ENCODE data around the gene TMEM14B.
"Not testable (repeated sequence)": the region's sequence is repeated elsewhere in the genome, so short reads cannot be mapped to it uniquely, and the experiment has no call there.

The TMEM14B gene

DNA sequence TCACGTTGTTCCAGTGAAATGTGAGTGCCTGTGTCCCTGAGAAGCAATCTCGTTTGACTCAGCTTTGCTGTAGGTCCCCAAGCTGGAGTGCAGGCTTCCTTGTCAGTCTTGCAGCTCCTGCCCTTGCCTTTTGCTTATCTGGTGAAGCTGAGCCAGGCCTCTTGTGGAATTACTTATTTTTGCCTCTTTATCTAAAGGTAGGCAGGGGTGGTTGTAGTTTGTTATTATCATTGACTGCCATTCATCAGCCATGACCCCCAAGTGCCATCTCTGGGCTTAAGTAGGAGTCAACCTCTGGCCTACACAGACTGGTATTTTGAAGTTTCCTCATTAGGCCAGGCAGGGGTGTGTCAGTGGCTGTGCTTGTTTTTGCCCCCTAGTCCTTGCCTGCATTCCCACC lies 2.1 kb downstream of the TMEM14B start:
- DNase-seq = no peak

DNA sequence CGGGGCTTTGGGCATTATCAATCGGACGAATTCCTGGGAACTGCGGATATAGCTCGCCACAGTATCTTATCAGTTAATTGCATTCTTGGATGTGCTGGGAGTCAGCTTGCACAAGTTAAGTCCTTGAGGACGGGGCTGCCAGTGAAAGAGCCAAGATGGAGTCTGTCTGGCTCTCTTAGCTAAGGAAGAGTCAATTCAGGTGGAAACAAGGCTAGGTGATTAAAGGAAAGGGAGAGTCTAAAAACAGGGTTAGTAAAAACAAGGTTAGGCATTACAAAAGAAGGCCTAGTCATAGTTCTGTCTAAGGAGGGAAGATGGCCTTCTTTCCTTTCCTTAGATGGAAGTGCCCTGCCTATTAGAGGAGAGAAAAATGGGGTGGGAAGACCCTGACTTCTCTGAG lies 3.0 kb downstream of the TMEM14B start:
- not testable (repeated sequence) for DNase-seq

GRCh38 chr6:10751757-10752156 lies 4.2 kb downstream of the TMEM14B start:
- not testable (repeated sequence) for DNase-seq

DNA sequence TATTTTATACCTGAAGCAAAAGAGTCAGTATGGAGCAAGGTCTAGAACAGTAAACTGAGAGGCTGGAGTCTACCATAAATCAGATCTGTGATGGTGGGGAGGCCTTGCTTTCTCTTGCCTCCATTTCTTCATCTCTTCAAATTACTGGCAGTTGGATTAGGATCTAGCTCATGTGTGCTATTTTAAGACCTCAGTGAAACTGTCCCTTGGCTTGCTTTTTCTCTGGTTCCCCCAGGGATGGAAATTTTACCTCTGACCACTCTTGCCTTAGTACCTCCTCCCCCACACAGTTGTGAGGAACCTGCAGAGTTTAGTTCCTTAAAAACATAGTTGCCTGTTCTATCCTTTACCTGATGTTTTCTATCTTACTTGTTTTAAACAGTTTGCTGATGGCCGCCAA lies 8.5 kb downstream of the TMEM14B start:
- no peak for DNase-seq

DNA sequence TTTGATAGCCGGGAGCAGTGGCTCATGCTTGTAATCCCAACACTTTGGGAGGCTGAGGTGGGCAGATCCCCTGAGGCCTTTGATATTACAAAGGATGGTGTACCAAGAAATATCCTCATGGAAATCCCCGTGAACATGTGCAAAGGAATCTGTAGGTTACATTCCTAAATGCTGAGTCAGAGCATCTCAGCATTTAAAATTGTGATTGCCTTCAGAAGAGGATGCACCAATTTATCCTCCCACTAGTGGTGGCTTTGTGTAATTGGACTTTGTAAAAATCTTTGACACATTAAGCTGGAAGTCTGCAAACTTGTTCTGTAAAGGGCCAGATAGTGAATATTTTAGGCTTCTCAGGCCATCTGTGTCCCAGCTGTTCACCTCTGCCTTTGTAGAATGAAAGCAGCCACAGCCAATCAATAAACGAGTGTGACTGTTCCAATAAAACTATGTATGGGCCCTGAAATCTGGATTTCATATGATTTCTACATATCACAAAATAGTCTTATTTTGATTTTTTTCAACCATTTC lies 11.8 kb downstream of the TMEM14B start:
- peak; percentile 57 to 63 for DNase-seq

DNA sequence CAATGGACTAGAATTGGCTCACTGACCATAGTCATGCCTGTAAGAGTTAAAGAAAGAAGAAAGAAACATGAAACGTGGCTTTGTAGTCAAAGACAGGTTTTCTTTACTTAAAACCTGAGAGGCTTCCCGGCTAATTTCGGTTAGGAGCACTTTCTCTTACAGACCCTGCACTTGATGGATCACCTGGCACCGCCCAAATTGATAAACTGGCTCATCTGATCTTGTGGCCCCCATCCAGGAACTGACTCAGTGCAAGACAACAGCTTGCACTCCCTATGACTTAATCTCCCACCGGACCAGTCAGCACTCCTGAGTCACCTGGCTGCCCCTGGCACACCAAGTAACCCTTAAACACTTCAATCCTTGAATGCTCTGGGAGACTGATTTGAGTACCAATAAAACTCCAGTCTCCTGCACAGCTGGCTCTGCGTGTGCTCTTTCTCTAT lies 12.3 kb downstream of the TMEM14B start:
- DNase-seq = no peak

DNA sequence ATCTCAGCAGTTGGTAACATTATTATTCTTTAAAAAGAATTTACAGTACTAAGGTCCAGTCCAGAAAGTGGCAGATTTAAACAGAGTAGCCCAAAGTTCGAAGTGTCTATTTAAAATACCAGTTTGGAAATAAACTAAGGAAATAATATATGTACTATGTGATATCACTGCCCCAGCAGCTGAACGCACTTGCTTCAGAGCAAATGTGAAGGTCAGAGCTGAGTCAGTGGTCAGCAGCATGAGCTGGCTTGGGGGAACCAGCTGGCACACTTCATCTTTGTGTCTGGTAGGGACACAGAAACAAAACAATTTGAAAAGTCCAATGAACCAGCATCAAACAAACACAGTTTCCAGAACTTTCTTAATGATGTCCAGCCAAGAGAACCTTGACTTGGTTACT lies 15.4 kb downstream of the TMEM14B start:
- no peak for DNase-seq

GRCh38 chr6:10769419-10769818 lies 21.8 kb downstream of the TMEM14B start:
- no peak for DNase-seq

DNA sequence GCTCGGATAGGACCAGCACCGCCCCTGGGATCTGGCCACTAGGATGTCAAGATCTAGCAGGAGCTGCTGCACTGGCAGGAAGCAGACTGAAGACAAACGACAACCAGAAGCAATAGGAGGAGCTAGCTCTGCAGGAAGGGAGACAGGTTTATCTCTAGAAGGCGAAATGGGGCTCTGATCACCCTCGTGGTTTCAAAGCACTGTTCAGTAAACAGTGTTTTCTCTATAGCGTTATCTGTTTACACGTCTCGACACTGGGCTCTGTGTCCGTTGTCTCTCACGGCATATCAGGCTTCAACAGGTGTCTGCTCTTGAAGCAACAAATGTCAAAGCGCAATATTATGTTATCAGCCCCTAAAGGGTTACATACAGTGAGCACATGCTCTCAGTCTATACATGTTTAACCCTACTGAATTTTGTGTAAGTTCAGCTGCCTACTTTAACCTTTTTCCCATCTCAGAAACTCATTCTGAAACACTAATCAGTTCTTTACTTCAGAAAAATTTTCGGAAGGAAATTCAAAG lies 23.8 kb downstream of the TMEM14B start:
- DNase-seq = no peak

- DNase-seq = no peak
Observed at GRCh38 chr6:10778230-10778629, 30.6 kb downstream of the TMEM14B start.

DNA sequence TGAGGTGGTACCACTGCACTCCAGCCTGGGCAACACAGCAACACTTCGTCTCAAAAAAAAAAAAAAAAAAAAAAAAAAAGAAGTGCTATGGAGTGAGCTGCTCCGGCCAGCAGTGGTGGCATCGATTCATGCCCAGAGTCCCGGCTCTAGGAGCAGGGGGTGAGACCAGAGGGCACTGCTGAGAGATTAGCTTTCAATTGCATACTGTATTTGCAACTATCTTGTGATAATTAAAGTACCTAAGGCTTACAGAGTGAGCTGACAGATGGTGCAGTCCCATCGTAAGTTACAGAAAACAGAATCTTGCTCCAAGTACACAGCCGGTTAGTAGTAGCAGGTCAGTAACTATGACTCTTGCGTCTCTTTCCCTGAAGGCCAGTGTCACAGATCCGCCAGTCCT lies 31.5 kb downstream of the TMEM14B start:
- DNase-seq = no peak

- DNase-seq = no peak
Observed at GRCh38 chr6:10791673-10792072, 44.1 kb downstream of the TMEM14B start.

GRCh38 chr6:10792101-10792500 lies 44.5 kb downstream of the TMEM14B start:
- no peak for DNase-seq

GRCh38 chr6:10793035-10793434 lies 45.4 kb downstream of the TMEM14B start:
- no peak for DNase-seq

DNA sequence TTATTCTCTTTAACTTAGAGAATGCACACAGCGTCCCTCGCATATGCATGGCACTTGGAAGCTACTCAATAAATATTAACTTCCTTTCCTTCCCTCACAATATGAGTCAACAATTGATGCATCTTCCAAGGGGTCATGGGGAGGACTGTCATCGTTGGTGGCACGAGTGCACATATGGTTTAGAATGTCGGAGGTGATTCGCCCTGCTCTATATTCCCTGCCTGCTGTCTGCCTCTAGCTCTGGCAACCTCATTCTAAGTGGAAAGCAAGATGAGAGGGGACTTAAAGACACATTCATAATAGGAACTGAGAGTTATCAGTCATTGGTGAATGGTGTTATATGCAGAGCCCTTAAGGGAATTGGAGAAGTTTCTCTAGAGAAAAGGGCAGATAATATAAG lies 46.1 kb downstream of the TMEM14B start:
- no peak for DNase-seq

GRCh38 chr6:10794239-10794638 lies 46.6 kb downstream of the TMEM14B start:
- DNase-seq = no peak

GRCh38 chr6:10800810-10801209 lies 53.2 kb downstream of the TMEM14B start:
- DNase-seq = no peak

DNA sequence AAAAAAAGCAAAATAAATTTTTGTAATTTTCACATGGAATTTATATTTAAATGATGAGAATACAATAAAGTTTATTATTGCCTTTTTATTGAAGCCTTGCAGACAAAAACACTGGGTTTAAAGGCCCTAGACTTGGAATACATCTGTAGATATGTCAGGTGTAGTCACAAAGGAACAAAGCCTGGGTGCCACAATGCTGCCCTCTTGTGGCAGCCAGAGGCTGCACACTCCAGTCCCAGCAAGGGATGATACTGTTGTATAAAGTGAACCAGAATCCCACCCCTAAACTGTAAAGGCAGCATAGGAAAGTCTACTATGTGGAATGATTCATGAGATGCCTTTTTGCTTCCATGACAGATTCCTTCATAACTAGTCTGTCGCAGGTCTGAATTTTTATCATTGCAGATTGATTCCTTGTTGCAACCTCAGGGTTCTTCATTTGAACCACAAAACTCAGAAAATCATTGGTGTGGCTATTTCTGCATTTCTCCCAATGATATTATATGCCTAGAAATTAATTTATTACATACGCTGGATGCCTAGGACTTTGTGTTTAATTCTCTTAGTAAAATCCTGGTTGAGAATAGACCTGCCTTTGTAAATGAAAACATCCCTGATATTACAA lies 53.7 kb downstream of the TMEM14B start:
- peak; percentile 25 to 67 for DNase-seq

Measured in inflammatory macrophage treated with lipopolysaccharide for 1 hour (primary cell).